ENCODE data around the gene CEBPA.
"Not testable (repeated sequence)": the region's sequence is repeated elsewhere in the genome, so short reads cannot be mapped to it uniquely, and the experiment has no call there.

CEBPA gene

GRCh38 chr19:33300009-33300893, 2.1 kb downstream of the CEBPA start:
- ATAC-seq, result no peak
- DNase-seq, result no peak

DNA sequence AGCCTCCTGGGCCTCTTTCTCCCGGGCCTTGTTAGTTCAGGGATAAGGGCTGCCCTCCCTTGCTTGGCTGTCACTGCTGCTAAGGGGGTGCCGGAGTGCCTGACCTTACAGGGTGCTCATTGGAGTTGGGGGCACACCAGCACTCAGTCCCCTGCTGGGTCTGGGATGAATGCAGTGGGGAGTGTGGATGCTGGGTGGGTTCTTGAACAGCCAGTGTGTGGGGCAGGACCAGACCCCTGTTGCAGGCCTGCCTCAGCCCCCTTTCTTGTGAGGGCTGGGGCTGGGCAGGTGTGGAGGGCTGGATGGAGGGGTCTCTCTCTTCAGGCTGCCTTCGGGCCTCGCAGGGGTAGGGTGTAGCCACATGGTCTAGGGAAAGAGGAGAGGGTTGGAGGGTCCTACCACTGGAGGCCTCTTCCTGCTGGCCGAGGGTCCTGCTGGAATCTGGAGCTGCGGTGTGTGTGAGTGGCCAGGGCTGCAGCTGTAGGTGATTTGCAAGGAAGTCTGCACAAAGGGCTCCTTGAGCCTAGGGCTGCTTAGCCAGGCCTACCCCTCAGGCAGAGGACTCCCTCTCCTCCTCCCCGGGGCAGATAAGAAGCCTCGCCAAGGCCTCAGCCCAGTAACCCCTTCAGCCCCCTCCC, 3.2 kb downstream of the CEBPA start:
- DNase-seq, result no peak
- no peak for ATAC-seq

- no peak for DNase-seq
- ATAC-seq, result no peak
Measured at GRCh38 chr19:33298146-33298911, 4.0 kb downstream of the CEBPA start.

GRCh38 chr19:33297401-33298145, 4.8 kb downstream of the CEBPA start:
- ATAC-seq, result no peak
- no peak for DNase-seq

GRCh38 chr19:33296488-33296971, 5.8 kb downstream of the CEBPA start:
- ATAC-seq (no peak), DNase-seq (no peak)

DNA sequence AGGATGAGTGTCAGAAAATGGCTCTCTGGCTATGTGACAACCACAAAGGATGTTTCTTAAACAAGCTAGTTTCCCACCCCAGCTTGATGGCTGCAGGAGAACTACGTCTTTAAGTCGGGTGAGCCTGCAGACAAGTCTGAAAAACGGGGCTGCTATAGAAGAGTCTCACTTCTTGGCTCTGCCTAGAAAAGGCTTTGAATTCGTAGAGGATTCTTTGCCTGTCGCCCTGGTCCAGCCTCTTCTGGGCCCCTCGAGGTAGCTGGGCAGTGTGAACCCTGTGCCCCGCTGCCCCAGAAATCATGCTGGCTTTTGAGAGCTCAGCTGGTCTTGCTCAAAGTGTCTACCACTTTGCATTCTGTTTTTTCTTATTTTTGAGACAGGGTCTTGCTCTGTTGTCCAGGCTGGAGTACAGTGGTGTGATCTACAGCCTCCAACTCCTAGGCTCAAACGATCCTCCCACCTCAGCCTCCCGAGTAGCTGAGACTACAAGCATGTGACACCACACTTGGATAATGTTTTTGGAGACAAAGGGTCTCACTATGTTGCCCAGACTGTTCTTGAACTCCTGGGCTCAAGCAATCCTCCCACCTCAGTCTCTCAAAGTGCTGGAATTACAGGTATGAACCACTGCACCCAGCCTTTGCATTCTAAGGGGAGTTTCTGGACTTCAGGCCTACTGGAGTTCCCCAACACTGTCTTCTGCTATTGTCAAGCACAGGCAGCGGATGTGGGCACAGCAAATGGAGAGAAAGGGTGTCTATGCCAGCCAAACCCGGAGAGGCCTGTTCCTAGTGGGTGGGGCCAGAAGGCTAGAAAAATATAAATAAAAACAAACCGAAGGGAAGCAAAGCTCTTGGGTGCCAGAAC, 6.5 kb downstream of the CEBPA start:
- ATAC-seq (no peak), DNase-seq (no peak)

- DNase-seq, ATAC-seq: not testable (repeated sequence)
Measured at GRCh38 chr19:33295046-33295445, 7.3 kb downstream of the CEBPA start.

DNA sequence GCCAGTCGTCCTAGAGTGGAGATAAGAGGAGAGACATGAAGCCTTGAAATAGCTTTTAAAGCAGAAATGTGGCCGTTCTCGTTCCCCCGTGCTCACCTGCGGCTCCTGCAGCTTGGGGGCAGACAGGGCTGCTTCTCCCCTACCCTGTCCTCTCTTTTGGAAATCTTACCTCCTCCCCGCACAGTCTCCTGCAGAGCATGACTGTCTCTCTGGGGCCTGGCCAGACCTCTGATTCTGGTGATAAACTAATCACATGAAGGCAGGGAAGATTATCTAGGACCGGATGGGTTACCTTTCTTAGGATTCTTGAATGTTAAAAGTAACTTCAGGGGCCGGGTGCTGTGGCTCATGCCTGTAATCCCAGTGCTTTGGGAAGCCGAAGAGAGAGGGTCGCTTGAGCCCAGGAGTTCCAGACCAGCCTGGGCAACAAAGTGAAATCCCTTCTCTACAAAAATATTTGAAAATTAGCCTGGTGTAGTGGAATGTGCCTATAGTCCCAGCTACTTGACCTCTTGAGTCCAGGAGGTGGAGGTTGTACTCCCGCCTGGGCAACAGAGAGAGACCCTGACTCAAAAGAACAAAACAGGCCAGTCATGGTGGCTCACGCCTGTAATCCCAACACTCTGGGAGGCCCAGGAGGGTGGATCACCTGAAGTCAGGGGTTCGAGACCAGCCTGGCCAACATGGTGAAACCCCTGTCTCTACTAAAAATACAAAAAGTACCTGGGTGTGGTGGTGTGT, 8.1 kb downstream of the CEBPA start:
- ATAC-seq (no peak), DNase-seq (no peak)

GRCh38 chr19:33293255-33294057, 8.9 kb downstream of the CEBPA start:
- no peak for DNase-seq
- no peak for ATAC-seq

- DNase-seq (no peak), ATAC-seq (no peak)
Measured at GRCh38 chr19:33292595-33293254, 9.6 kb downstream of the CEBPA start.

GRCh38 chr19:33291623-33292534, 10.5 kb downstream of the CEBPA start:
- ATAC-seq (no peak), DNase-seq (no peak)

- DNase-seq, result no peak
- ATAC-seq, result no peak
Measured at GRCh38 chr19:33290956-33291622, 11.2 kb downstream of the CEBPA start.

GRCh38 chr19:33290082-33290815, 12.1 kb downstream of the CEBPA start:
- ATAC-seq, result no peak
- no peak for DNase-seq

DNA sequence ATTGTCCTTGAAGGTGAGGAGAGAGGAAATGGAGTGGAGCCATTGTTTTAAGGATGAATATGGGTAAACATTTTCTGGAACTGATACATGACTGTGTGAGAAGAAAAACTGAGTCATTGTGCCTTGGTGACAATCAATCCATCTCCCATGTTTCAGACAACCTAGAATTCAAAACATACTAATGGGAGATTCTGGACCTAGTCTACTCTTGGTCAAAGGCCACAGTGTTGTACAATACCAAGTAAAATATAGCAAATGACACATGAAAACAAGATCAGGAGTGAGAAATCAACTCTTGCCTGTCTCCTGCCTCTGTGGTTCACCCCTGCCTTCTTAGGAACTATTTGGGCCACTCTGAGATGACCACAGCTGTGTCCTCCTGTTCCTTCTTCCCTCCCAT, 13.1 kb downstream of the CEBPA start:
- ATAC-seq (no peak), DNase-seq (no peak)

- ATAC-seq, result no peak
Measured at GRCh38 chr19:33288666-33289065, 13.7 kb downstream of the CEBPA start.

DNA sequence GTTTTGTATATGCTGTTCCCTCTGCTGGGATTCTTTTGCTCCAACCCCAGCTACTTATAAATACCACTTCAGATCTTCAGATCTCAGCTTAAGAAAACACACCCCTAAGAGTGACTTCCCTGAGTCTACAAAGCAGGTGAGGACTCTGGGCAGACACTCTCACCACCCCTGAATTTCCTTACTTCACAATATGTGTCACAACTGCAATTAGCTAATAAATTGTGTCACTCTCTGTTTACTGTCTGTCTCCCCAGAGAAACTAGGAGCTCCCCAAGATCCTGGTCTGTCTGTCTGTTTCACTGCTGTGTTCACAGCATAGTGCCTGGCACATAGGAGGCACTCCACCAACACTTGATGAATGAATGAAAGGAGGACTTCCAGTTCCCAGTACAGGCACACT, 14.4 kb downstream of the CEBPA start:
- ATAC-seq (no peak), DNase-seq (no peak)

More at GRCh38 chr19:33288666-33289065, 13.7 kb downstream of the CEBPA start:
- no peak for DNase-seq

Data from stimulated activated naive CD8-positive, alpha-beta T cell treated with anti-CD3 and anti-CD28 coated beads, Interleukin-15, Interleukin-2, amounts not matched to agents 100 U/mL and 50 U/mL, for 24 hours (primary cell).